NCI-H1930 (cell line): ENCODE data around the gene UQCRHL.

Experiments
- DNase-seq, 2 experiments: peaks; one replicate each; lab custom pipeline; 2025; lab: John Stamatoyannopoulos, UW

The UQCRHL gene

DNA sequence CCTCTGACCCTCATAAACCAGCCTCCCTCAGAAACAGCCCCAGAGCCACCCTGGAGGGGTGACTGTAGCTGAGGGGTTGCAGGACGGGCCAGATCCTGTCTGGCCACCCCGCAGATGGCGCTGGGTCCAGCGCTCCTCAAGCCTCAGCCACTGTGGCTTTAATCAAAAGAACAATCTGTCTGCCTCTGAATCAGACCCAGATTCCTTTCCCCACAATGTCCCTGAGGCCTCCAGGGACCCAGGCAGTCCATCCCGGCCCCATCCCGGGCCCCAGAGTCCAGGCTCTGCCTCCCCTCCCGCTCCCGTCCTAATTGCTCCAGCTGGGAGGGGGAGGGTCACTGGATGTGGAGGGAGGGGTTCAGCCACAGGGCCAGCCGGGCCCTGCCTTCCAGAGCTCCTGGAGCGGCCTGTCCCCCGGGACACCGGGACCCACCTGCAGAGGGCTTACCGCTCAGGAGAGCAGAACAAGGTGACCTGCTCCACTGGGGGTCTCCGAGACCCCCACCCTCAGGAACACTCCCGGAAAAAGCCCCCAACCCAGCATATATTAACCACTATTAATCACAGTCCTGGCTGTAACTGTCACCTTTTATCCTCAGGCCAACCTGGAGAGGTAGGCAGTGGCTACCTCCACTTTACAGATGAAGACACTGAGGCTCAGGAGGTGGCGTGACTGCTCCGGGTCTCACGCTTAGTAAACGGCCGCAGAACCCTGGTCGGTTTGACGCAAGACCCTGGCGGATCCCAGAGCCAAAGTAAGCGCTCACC lies 49.7 kb downstream of the UQCRHL start:
- no peak for DNase-seq
